Naive thymus-derived CD8-positive, alpha-beta T cell (primary cell): ENCODE results near the gene ZNF862. TPM values are rescaled to one million over a fixed set of nuclear protein-coding genes. Genes with fewer than 3 reads are reported as not detected.

Source experiments
- ATAC-seq, 2 donors: fragments of 150-1000 bp; cut with Tn5 transposase in 1 of 2; sonication (Bioruptor Pico), chemical (Tn5 transposase) in 1 of 2; 1 replicate in 1 of 2; 2 replicates in 1 of 2; pipeline ENCODE4 v1.10.0; 2021; ENCODE audit warnings: mild to moderate bottlenecking in 2 of 2, moderate library complexity in 2 of 2
- POLR2A ChIA-PET: fragments of 350-600 bp; sonication (Branson Sonifier 250); formaldehyde crosslinking; loops from one replicate; lab custom pipeline; 2021; ENCODE audit warnings: antibody characterized with exemption; lab: Charles Lee
- DNase-seq, 10 donors: peaks; one replicate each; pipeline versions ENCODE4 v3.0.0 to v3.0.0-alpha.2; 2020 to 2022
- H3K27ac Mint-ChIP-seq, 10 donors: one replicate each; pipeline ENCODE4 v1.8.0; 2020 to 2022; ENCODE audit warnings: mild to moderate bottlenecking in 10 of 10, mixed read lengths in 10 of 10, moderate library complexity in 4 of 10, inconsistent platforms in 1 of 10
- H3K27me3 Mint-ChIP-seq, 5 donors: one replicate each; pipeline ENCODE4 v1.8.0; 2021 to 2022; ENCODE audit warnings: mixed read lengths in 5 of 5
- H3K36me3 Mint-ChIP-seq, 3 donors: one replicate each; pipeline ENCODE4 v1.8.0; 2020 to 2022; ENCODE audit warnings: mixed read lengths in 3 of 3, mild to moderate bottlenecking in 2 of 3, inconsistent platforms in 1 of 3
- H3K4me1 Mint-ChIP-seq, 4 donors: one replicate each; pipeline ENCODE4 v1.8.0; 2021 to 2022; ENCODE audit warnings: mixed read lengths in 4 of 4
- H3K4me3 Mint-ChIP-seq, 10 donors: one replicate each; pipeline ENCODE4 v1.8.0; 2020 to 2022; ENCODE audit warnings: mild to moderate bottlenecking in 10 of 10, mixed read lengths in 10 of 10, moderate library complexity in 6 of 10, inconsistent platforms in 1 of 10
- H3K9me3 Mint-ChIP-seq, 9 donors: one replicate each; pipeline ENCODE4 v1.8.0; 2020 to 2022; ENCODE audit warnings: mixed read lengths in 9 of 9, mild to moderate bottlenecking in 3 of 9, inconsistent platforms in 1 of 9, moderate library complexity in 1 of 9
- polyA plus RNA-seq, 3 donors: library from polyadenylated mRNA; unstranded; fragments of 300-500 nt; fragmentation: Illumina TruSeq; gene quantifications; one replicate each; pipeline ENCODE4 v1.2.3, GENCODE V29; 2021
- total RNA-seq, 8 experiments: library from RNA in 2 of 8; stranded (reverse) in 2 of 8; gene quantifications; one replicate each; pipeline ENCODE4 v1.2.3 and lab custom pipeline; 2021 to 2026

The ZNF862 gene
- total and polyA plus RNA-seq, 5 experiments from 2014 or later = 6.1 to 88.4 (median 10.6) TPM

GRCh38 chr7:149855361-149856305 lies 17.5 kb downstream of the ZNF862 start:
- Mint-ChIP-seq H3K27ac (peak overlapping the region in 9 of 10 donors; percentile 46 to 79 (median 66)), H3K4me3 (peak overlapping the region in 9 of 10 donors; percentile 58 to 85 (median 70))

GRCh38 chr7:149856583-149856982 lies 18.4 kb downstream of the ZNF862 start:
- H3K9me3 Mint-ChIP-seq = no peaks in the 10 kb centered on the region
- ATAC-seq = peak; percentile 81 to 90
- H3K4me1 Mint-ChIP-seq = peaks cover 31 to 65% (median 49%) of the 10 kb centered on the region in 4 donors
- no peaks in the 10 kb centered on the region for H3K27me3 Mint-ChIP-seq
- POLR2A ChIA-PET = interaction anchor here (1.1 to 3.9 kb wide), 3 partner anchors 8 to 17 kb away, joined by 3 to 24 read pairs (median 19); no protein-coding TSS in a partner anchor
- peak overlapping the region; percentile 36 to 87 (median 68) for H3K27ac Mint-ChIP-seq
- H3K4me3 Mint-ChIP-seq = peak overlapping the region; percentile 58 to 85 (median 69)
- H3K36me3 Mint-ChIP-seq = peaks cover 0 to 36% (median 26%) of the 10 kb centered on the region in 3 donors
- DNase-seq = peak in 5 of 10 donors; percentile 32 to 54 (median 39)

More at GRCh38 chr7:149855361-149856305, 17.5 kb downstream of the ZNF862 start:
- DNase-seq (no peak), ATAC-seq (no peak)
- H3K4me1 Mint-ChIP-seq = peaks cover 31 to 62% (median 51%) of the 10 kb centered on the region in 4 donors
- H3K9me3 Mint-ChIP-seq = no peaks in the 10 kb centered on the region
- POLR2A ChIA-PET = interaction anchor here (1.1 to 3.9 kb wide), 4 partner anchors 9 to 17 kb away, joined by 3 to 24 read pairs (median 17); partner anchors contain the start of gene ZNF862
- H3K27me3 Mint-ChIP-seq = no peaks in the 10 kb centered on the region
- peaks cover 0 to 34% (median 22%) of the 10 kb centered on the region in 3 donors for H3K36me3 Mint-ChIP-seq

DNA sequence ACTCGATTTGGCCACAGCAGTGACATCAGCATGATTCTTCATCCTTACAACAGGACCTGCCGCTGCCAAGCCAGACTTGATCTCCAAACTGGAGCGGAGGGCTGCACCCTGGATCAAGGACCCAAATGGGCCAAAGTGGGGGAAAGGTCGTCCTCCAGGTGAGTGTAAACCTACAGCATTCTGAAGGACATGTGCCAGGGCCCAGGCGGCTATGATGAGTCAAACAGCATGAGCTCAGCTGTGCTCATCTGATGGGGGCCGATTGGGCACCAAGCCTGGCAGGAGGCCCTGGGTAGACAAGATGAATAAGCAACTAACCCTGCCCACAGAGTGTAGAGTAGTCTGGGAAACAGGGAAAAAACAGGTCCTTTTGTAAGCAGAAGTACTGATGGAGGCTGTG lies 21.2 kb downstream of the ZNF862 start:
- DNase-seq (no peak), ATAC-seq (no peak)
- H3K27ac Mint-ChIP-seq = peak overlapping the region in 3 of 10 donors; percentile 22 to 63 (median 24)
- H3K27me3 Mint-ChIP-seq = no peaks in the 10 kb centered on the region
- H3K9me3 Mint-ChIP-seq = no peaks in the 10 kb centered on the region
- H3K4me3 Mint-ChIP-seq = no peak overlapping the region
- peaks cover 37 to 85% (median 65%) of the 10 kb centered on the region in 4 donors for H3K4me1 Mint-ChIP-seq
- peaks cover 0 to 27% (median 27%) of the 10 kb centered on the region in 3 donors for H3K36me3 Mint-ChIP-seq
- POLR2A ChIA-PET = interaction anchor here (6.0 to 13.7 kb wide), 2 partner anchors 11 to 18 kb away, joined by 45 to 241 read pairs; partner anchors contain the start of gene ZNF862

- DNase-seq = no peak
- H3K27me3 Mint-ChIP-seq = no peaks in the 10 kb centered on the region
- H3K4me3 Mint-ChIP-seq = no peak overlapping the region
- H3K36me3 Mint-ChIP-seq = peaks cover 0 to 25% (median 25%) of the 10 kb centered on the region in 3 donors
- POLR2A ChIA-PET = interaction anchor here (1.3 to 13.7 kb wide), 3 partner anchors 9 to 19 kb away, joined by 3 to 241 read pairs (median 45); partner anchors contain the start of gene ZNF862
- peaks cover 34 to 85% (median 65%) of the 10 kb centered on the region in 4 donors for H3K4me1 Mint-ChIP-seq
- H3K9me3 Mint-ChIP-seq = no peaks in the 10 kb centered on the region
- H3K27ac Mint-ChIP-seq = peak overlapping the region in 3 of 10 donors; percentile 52 to 66 (median 55)
- no peak for ATAC-seq
Observed at GRCh38 chr7:149859876-149860275, 21.7 kb downstream of the ZNF862 start.

- ATAC-seq (no peak), DNase-seq (no peak)
- no peaks in the 10 kb centered on the region for H3K27me3 Mint-ChIP-seq
- no peaks in the 10 kb centered on the region for H3K9me3 Mint-ChIP-seq
- H3K27ac Mint-ChIP-seq = peak overlapping the region in 3 of 10 donors; percentile 71 to 82 (median 80)
- H3K4me3 Mint-ChIP-seq = peak overlapping the region in 1 of 10 donors; percentile 39
- peaks cover 33 to 85% (median 65%) of the 10 kb centered on the region in 4 donors for H3K4me1 Mint-ChIP-seq
- POLR2A ChIA-PET = interaction anchor here (0.6 to 13.7 kb wide), 4 partner anchors 10 to 86 kb away, joined by 3 to 241 read pairs (median 24); partner anchors contain the start of gene ZNF862
- peaks cover 0 to 28% (median 25%) of the 10 kb centered on the region in 3 donors for H3K36me3 Mint-ChIP-seq
Observed at GRCh38 chr7:149860821-149861727, 22.9 kb downstream of the ZNF862 start.

- no peak overlapping the region for H3K27ac Mint-ChIP-seq
- ATAC-seq = no peak
- DNase-seq = no peak
- H3K9me3 Mint-ChIP-seq = no peaks in the 10 kb centered on the region
- H3K4me3 Mint-ChIP-seq = peak overlapping the region in 1 of 10 donors; percentile 39
- H3K4me1 Mint-ChIP-seq = peaks cover 29 to 85% (median 64%) of the 10 kb centered on the region in 4 donors
- peaks cover 0 to 28% (median 25%) of the 10 kb centered on the region in 3 donors for H3K36me3 Mint-ChIP-seq
- POLR2A ChIA-PET = interaction anchor here (0.6 to 13.7 kb wide), 6 partner anchors 9 to 620 kb away, joined by 4 to 241 read pairs (median 5); partner anchors contain the start of genes ATP6V0E2 and ZNF862
- no peaks in the 10 kb centered on the region for H3K27me3 Mint-ChIP-seq
Observed at GRCh38 chr7:149861728-149862045, 23.5 kb downstream of the ZNF862 start.

DNA sequence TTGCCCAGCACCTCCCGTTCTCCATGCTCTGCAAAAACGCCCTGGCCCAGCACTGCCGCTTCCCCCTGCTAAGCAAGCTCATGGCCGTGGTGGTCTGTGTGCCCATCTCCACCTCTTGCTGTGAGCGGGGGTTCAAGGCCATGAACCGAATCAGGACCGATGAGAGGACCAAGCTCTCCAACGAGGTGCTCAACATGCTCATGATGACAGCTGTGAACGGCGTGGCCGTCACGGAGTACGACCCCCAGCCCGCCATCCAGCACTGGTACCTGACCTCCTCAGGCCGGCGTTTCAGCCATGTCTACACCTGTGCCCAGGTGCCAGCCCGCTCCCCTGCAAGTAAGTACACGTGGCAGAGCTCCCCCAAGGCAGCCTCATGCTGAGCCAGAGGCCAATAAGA lies 24.0 kb downstream of the ZNF862 start:
- H3K36me3 Mint-ChIP-seq = peaks cover 0 to 28% (median 25%) of the 10 kb centered on the region in 3 donors

DNA sequence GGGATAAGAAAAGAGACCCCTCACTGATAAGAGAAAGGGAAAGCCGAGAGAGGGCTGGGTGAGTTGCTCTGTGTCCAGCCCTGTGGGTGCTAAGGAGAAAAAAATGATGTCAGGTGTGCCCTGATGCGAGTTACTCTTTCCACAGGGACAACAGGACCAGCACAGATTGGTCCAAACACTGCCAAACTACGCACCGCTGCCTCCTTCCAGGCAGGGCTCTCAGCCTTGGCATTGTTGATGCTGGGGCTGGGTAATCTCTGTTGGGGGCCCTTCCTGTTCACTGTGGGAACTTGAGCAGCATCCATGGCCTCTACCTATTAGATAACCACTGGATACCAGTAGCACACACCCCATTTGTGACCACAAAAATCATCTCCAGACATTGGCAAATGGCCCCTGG lies 25.3 kb downstream of the ZNF862 start:
- H3K4me3 Mint-ChIP-seq = peak overlapping the region; percentile 2 to 87 (median 50)
- DNase-seq (no peak), ATAC-seq (no peak)
- peaks cover 0 to 28% (median 25%) of the 10 kb centered on the region in 3 donors for H3K36me3 Mint-ChIP-seq
- no peaks in the 10 kb centered on the region for H3K27me3 Mint-ChIP-seq
- no peaks in the 10 kb centered on the region for H3K9me3 Mint-ChIP-seq
- H3K4me1 Mint-ChIP-seq = peaks cover 33 to 87% (median 70%) of the 10 kb centered on the region in 4 donors
- POLR2A ChIA-PET = interaction anchor here (4.4 to 13.7 kb wide), 3 partner anchors 7 to 22 kb away, joined by 24 to 241 read pairs (median 45); partner anchors contain the start of gene ZNF862
- H3K27ac Mint-ChIP-seq = peak overlapping the region; percentile 78 to 99 (median 97)

More for the DNA sequence above, 24.0 kb downstream of the ZNF862 start:
- Mint-ChIP-seq H3K27me3 (no peaks in the 10 kb centered on the region), H3K9me3 (no peaks in the 10 kb centered on the region), H3K4me1 (peaks cover 31 to 85% (median 64%) of the 10 kb centered on the region in 4 donors), H3K4me3 (peak overlapping the region in 2 of 10 donors; percentile 72 to 87), H3K27ac (peak overlapping the region in 6 of 10 donors; percentile 46 to 99 (median 95))
- ATAC-seq (no peak), DNase-seq (no peak)
- POLR2A ChIA-PET = interaction anchor here (0.6 to 13.7 kb wide), 6 partner anchors 8 to 620 kb away, joined by 4 to 241 read pairs (median 5); partner anchors contain the start of genes ATP6V0E2 and ZNF862

GRCh38 chr7:149864023-149864422 lies 25.8 kb downstream of the ZNF862 start:
- H3K36me3 Mint-ChIP-seq = peaks cover 0 to 28% (median 25%) of the 10 kb centered on the region in 3 donors
- H3K9me3 Mint-ChIP-seq = no peaks in the 10 kb centered on the region
- H3K4me1 Mint-ChIP-seq = peaks cover 32 to 91% (median 74%) of the 10 kb centered on the region in 4 donors
- no peak for DNase-seq
- no peak for ATAC-seq
- no peaks in the 10 kb centered on the region for H3K27me3 Mint-ChIP-seq
- H3K4me3 Mint-ChIP-seq = peak overlapping the region; percentile 2 to 87 (median 57)
- H3K27ac Mint-ChIP-seq = peak overlapping the region; percentile 78 to 99 (median 98)
- POLR2A ChIA-PET = interaction anchor here (1.8 to 13.7 kb wide), 4 partner anchors 9 to 23 kb away, joined by 8 to 241 read pairs (median 18); partner anchors contain the start of gene ZNF862

DNA sequence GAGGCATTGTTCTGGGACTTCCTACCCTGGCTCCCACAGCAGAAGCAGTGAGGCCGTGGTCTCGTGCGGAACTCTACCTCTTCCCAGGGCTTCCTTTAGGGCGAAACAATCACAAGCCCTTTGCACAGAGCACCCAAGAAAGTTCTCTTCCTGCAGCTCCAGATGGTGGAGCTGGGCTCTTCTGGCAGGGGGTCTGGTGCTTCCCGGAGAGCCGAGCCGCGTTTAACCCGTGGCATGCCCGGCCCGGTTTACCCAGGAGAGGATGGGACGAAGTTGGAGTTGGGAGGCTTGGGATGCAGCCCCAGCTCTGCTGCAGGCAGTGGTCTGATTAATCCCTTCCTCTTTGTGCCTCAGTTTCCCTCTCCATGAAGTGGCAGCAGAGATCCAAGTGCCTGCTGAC lies 26.6 kb downstream of the ZNF862 start:
- Mint-ChIP-seq H3K9me3 (no peaks in the 10 kb centered on the region), H3K27me3 (no peaks in the 10 kb centered on the region), H3K27ac (peak overlapping the region; percentile 91 to 99 (median 98)), H3K4me1 (peaks cover 32 to 96% (median 78%) of the 10 kb centered on the region in 4 donors), H3K4me3 (peak overlapping the region in 6 of 10 donors; percentile 76 to 87 (median 80)), H3K36me3 (peaks cover 0 to 27% (median 25%) of the 10 kb centered on the region in 3 donors)
- no peak for DNase-seq
- no peak for ATAC-seq
- POLR2A ChIA-PET = interaction anchor here (1.1 to 13.7 kb wide), 6 partner anchors 10 to 60 kb away, joined by 3 to 241 read pairs (median 12); partner anchors contain the start of genes ATP6V0E2 and ZNF862

GRCh38 chr7:149865437-149865836 lies 27.3 kb downstream of the ZNF862 start:
- Mint-ChIP-seq H3K27ac (peak overlapping the region; percentile 91 to 99 (median 98)), H3K4me1 (peaks cover 37 to 99% (median 82%) of the 10 kb centered on the region in 4 donors), H3K9me3 (no peaks in the 10 kb centered on the region), H3K27me3 (no peaks in the 10 kb centered on the region), H3K4me3 (peak overlapping the region; percentile 57 to 87 (median 78)), H3K36me3 (peaks cover 0 to 20% (median 20%) of the 10 kb centered on the region in 3 donors)
- ATAC-seq (peak; percentile 70 to 81), DNase-seq (peak; percentile 33 to 84 (median 64))
- POLR2A ChIA-PET = interaction anchor here (0.9 to 13.7 kb wide), 7 partner anchors 9 to 61 kb away, joined by 3 to 241 read pairs (median 11); partner anchors contain the start of genes ATP6V0E2 and ZNF862
